ENCODE data around the gene SARDH. TPM values are rescaled to one million over a fixed set of nuclear protein-coding genes. Genes with fewer than 3 reads are reported as not detected.

Gene SARDH
- total and polyA plus RNA-seq, 9 of the 15 experiments (the other 6 are each of a cell fraction or from before 2014, with no cell fraction given), result 0.14 TPM; not detected in 8

GRCh38 chr9:133754688-133755227, 16.6 kb upstream of the SARDH start:
- 9% methylated on average over 9 of the region's 9 CpGs for WGBS (ENCODE audit: insufficient coverage, low coverage, missing lambda C conversion rate)
- Histone ChIP-seq H3K9me3 (replicated peaks; ENCODE audit: control insufficient read depth, insufficient read depth, low read depth, low read length) (no peaks in the 10 kb centered on the region), H3K9me1 (ENCODE audit: control insufficient read depth, insufficient read depth, low read length) (no peaks in the 10 kb centered on the region), H3K36me3 (ENCODE audit: control insufficient read depth, insufficient read depth, low read length) (no peaks in the 10 kb centered on the region), H3K27me3 (ENCODE audit: control insufficient read depth in 2 of 2, insufficient read depth in 2 of 2, low read length in 2 of 2) (peaks cover 2 to 4% of the 10 kb centered on the region in 2 experiments; a peak in 2 of 5 replicates), H4K20me1 (replicated peaks; ENCODE audit: control insufficient read depth, insufficient read depth, low read length) (no peaks in the 10 kb centered on the region), H3K79me2 (ENCODE audit: control insufficient read depth, insufficient read depth, low read length) (no peaks in the 10 kb centered on the region), H3K27ac (ENCODE audit: extremely low read depth, low read depth, low read length) (no peak overlapping the region), H2AFZ (ENCODE audit: low read depth, low read length) (no peak overlapping the region), H3K4me3 (no peak overlapping the region), H3K4me1 (replicated peaks in 1 of 2; ENCODE audit: control insufficient read depth in 2 of 2, insufficient read depth in 2 of 2, low read length in 2 of 2) (no peaks in the 10 kb centered on the region), H3K4me2 (ENCODE audit: insufficient read depth, low read length) (no peak overlapping the region), H3K9ac (ENCODE audit: insufficient read depth in 1 of 2, low read depth in 2 of 2, low read length in 2 of 2) (no peak overlapping the region)
- FAIRE-seq (no peak), ATAC-seq (no peak), DNase-seq (ENCODE audit: extremely low read depth in 1 of 4, low spot score in 3 of 4) (no peak)
- intact Hi-C loops (cut with micrococcal nuclease), result no loop called here
- BruUV-seq (replicated peaks), result no TSS peak
- in situ Hi-C loops (cut with MboI), result no loop called here
- ChIA-PET CTCF (ENCODE audit: low intra/inter-chr PET ratio) (no interaction called here), POLR2A (no interaction called here)
- TF ChIP-seq KLF10 (CRISPR knock-in tag; IDR thresholded peaks at IDR 0.05), result no peak
- TF ChIP-seq ZFP30 (CRISPR knock-in tag; IDR thresholded peaks at IDR 0.05; ENCODE audit: borderline replicate concordance), result no peak
- no peak for TF ChIP-seq NEUROD1 (IDR thresholded peaks at IDR 0.05; ENCODE audit: borderline replicate concordance, low read depth, low read length, partially characterized antibody)
- no peak for TF ChIP-seq TBP (optimal IDR thresholded peaks at IDR 0.05; ENCODE audit: low read depth, low read length)
- TF ChIP-seq E2F5 (CRISPR knock-in tag; IDR thresholded peaks at IDR 0.05), result no peak
- no peak for TF ChIP-seq ARID4B (CRISPR knock-in tag; IDR thresholded peaks at IDR 0.05)
- TF ChIP-seq BMI1 (IDR thresholded peaks at IDR 0.05; ENCODE audit: low read length), result no peak
- no peak for TF ChIP-seq GABPB1 (CRISPR knock-in tag; IDR thresholded peaks at IDR 0.05)
- no peak for TF ChIP-seq NFE2L1 (tag; IDR thresholded peaks at IDR 0.05; ENCODE audit: borderline replicate concordance, low read depth)
- no peak for TF ChIP-seq GTF2B (IDR thresholded peaks at IDR 0.05; ENCODE audit: extremely low read depth, insufficient read length)
- TF ChIP-seq ZNF507 (tag; conservative IDR thresholded peaks at IDR 0.05), result no peak
- TF ChIP-seq ZMIZ1 (IDR thresholded peaks at IDR 0.05; ENCODE audit: low read depth in 2 of 2, low read length in 2 of 2), result no peak
